Transverse colon (tissue), 4 donors: ENCODE results near the gene TMEM171. TPM values are rescaled to one million over a fixed set of nuclear protein-coding genes. Genes with fewer than 3 reads are reported as not detected.

Source experiments
- DNase-seq: peaks from one replicate; pipeline ENCODE4 v3.0.0-alpha.2; 2019
- H3K27ac ChIP-seq, 4 donors: fragments of 200-600 bp; sonication (generic); 2 replicates each; pipeline ENCODE4 v1.5.1; 2016 to 2018; ENCODE audit warnings: inconsistent platforms in 4 of 4
- H3K27me3 ChIP-seq: fragments of 200-600 bp; sonication (generic); 2 replicates; pipeline ENCODE4 v1.5.1; 2017; ENCODE audit warnings: inconsistent platforms
- H3K36me3 ChIP-seq, 4 donors: fragments of 200-600 bp; sonication (generic); 2 replicates each; pipeline ENCODE4 v1.5.1; 2017 to 2019; ENCODE audit warnings: inconsistent platforms in 4 of 4
- H3K4me1 ChIP-seq, 4 donors: fragments of 200-600 bp; sonication (generic); 2 replicates each; pipeline ENCODE4 v1.5.1; 2017 to 2020; ENCODE audit warnings: inconsistent platforms in 4 of 4
- H3K4me3 ChIP-seq, 4 donors: fragments of 200-600 bp; sonication (generic); 1 replicate in 1 of 4; 2 replicates in 3 of 4; pipeline versions ENCODE4 v1.5.1 to v1.6.1; 2017 to 2019; ENCODE audit warnings: inconsistent platforms in 4 of 4
- H3K9me3 ChIP-seq, 2 donors: fragments of 200-600 bp; sonication (generic); 2 replicates each; pipeline ENCODE4 v1.5.1; 2017 to 2019; ENCODE audit warnings: inconsistent platforms in 2 of 2
- CTCF ChIP-seq, 5 experiments: fragments of 200-600 bp in 3 of 5; fragments of 450-650 bp in 2 of 5; sonication (generic) in 3 of 5; IDR thresholded peaks; 1 replicate in 2 of 5; 2 replicates in 3 of 5; pipeline ENCODE4 v1.5.1; 2016 to 2017; ENCODE audit warnings: antibody characterized with exemption in 5 of 5, inconsistent platforms in 3 of 5, mild to moderate bottlenecking in 2 of 5, moderate library complexity in 1 of 5
- EP300 ChIP-seq: sonication (generic); formaldehyde crosslinking; IDR thresholded peaks from one replicate; pipeline ENCODE4 v1.6.1; 2017; ENCODE audit warnings: antibody characterized with exemption, low read depth
- POLR2A ChIP-seq: fragments of 450-650 bp; IDR thresholded peaks from one replicate; pipeline ENCODE4 v1.6.1; 2016; ENCODE audit warnings: antibody characterized with exemption, mild to moderate bottlenecking, moderate library complexity
- POLR2AphosphoS5 ChIP-seq, 3 donors: sonication (generic); formaldehyde crosslinking; IDR thresholded peaks; one replicate each; pipeline ENCODE4 v1.6.1; 2016; ENCODE audit warnings: antibody characterized with exemption in 3 of 3
- WGBS, 2 donors: methylation state at CpG; one replicate each; pipeline ENCODE4 v1.1.5; 2018; ENCODE audit warnings: low coverage in 1 of 2; 5-methylcytosine and 5-hydroxymethylcytosine counted together
- in situ Hi-C, 4 donors: fragments of 200-750 bp; cut with MboI; loops; one replicate each; pipeline versions ENCODE4 v1.15.0 to v1.15.1; 2017; ENCODE audit warnings: low sequenced_read_pairs in 3 of 4, low pct_ligation_motif_present in 1 of 4, low pct_unique_long_range_greater_than_20kb in 1 of 4
- intact Hi-C: fragments of 100-400 bp; cut with DNase I; formaldehyde crosslinking; loops from one replicate; pipeline ENCODE4 v1.15.1; 2023; ENCODE audit warnings: low total_unique reads
- total RNA-seq, 4 donors: library from RNA; depleted of rRNA; stranded (reverse); fragments of >200 nt; gene quantifications; one replicate each; pipeline ENCODE4 v1.1.0, GENCODE V29; 2016

Gene TMEM171
- 100 to 1,000 TPM in 2 of 4 donors, 10 to 100 TPM in 2; 32.8 to 179 (median 114) TPM for total RNA-seq

GRCh38 chr5:73120222-73121118, at the start of gene TMEM171:
TSS of gene TMEM171 (plus strand) at chr5:73120575. CDS start at chr5:73123374, 2,799 bp downstream.
- peak; percentile 86 for DNase-seq
- TF ChIP-seq POLR2AphosphoS5 (IDR thresholded peaks at IDR 0.05) (peak; percentile 52 to 94 (median 93)), EP300 (no peak), POLR2A (peak; percentile 76)
- intact Hi-C loops (no loop called here), in situ Hi-C loops (no loop called here)
- Histone ChIP-seq H3K27me3 (peaks cover 18% of the 10 kb centered on the region), H3K4me1 (peaks cover 0 to 61% (median 43%) of the 10 kb centered on the region in 4 donors), H3K27ac (peak within 1 kb of the TSS; percentile 84 to 94 (median 89)), H3K4me3 (peak within 1 kb of the TSS; percentile 39 to 63 (median 53)), H3K36me3 (no peaks in the 10 kb centered on the region), H3K9me3 (no peaks in the 10 kb centered on the region)
- 2% methylated on average over 55 of the region's 94 CpGs; no CpG with 5 or more reads in 1 of the 2 donors for WGBS, 2 donors

- in situ Hi-C loops (loop anchor here in 2 of 4 donors (10.0 kb wide), 1 partner anchor 124 kb away; no protein-coding TSS in a partner anchor), intact Hi-C loops (no loop called here)
- no peak for DNase-seq
- WGBS, 2 donors: 87% methylated on average over 2 to 4 of the region's 4 CpGs
- Histone ChIP-seq H3K36me3 (peaks cover 0 to 44% (median 18%) of the 10 kb centered on the region in 4 donors), H3K4me1 (no peaks in the 10 kb centered on the region), H3K9me3 (no peaks in the 10 kb centered on the region), H3K27ac (no peak overlapping the region), H3K27me3 (no peaks in the 10 kb centered on the region), H3K4me3 (no peak overlapping the region)
- TF ChIP-seq EP300 (no peak), CTCF (IDR thresholded peaks at IDR 0.05) (no peak), POLR2A (no peak), POLR2AphosphoS5 (IDR thresholded peaks at IDR 0.05) (no peak)
Observed at GRCh38 chr5:73081093-73081492, 39.3 kb upstream of the TMEM171 start.

- in situ Hi-C loops: loop anchor here in 2 of 4 donors (10.0 kb wide), 1 partner anchor 117 kb away; no protein-coding TSS in a partner anchor
- H3K9me3 ChIP-seq: no peaks in the 10 kb centered on the region
- DNase-seq: no peak
- TF ChIP-seq POLR2AphosphoS5 (IDR thresholded peaks at IDR 0.05) (no peak), CTCF (IDR thresholded peaks at IDR 0.05) (no peak), POLR2A (no peak), EP300 (no peak)
- 90 to 92% methylated on average over 3 to 4 of the region's 4 CpGs for WGBS, 2 donors
- no peak overlapping the region for H3K27ac ChIP-seq
- intact Hi-C loops: no loop called here
- no peaks in the 10 kb centered on the region for H3K4me1 ChIP-seq
- H3K27me3 ChIP-seq: no peaks in the 10 kb centered on the region
- peaks cover 0 to 18% (median 5%) of the 10 kb centered on the region in 4 donors for H3K36me3 ChIP-seq
- H3K4me3 ChIP-seq: no peak overlapping the region
Observed at GRCh38 chr5:73088026-73088425, 32.3 kb upstream of the TMEM171 start.

- Histone ChIP-seq H3K27me3 (no peaks in the 10 kb centered on the region), H3K27ac (no peak overlapping the region), H3K9me3 (no peaks in the 10 kb centered on the region), H3K36me3 (no peaks in the 10 kb centered on the region), H3K4me1 (no peaks in the 10 kb centered on the region), H3K4me3 (no peak overlapping the region)
- intact Hi-C loops (no loop called here), in situ Hi-C loops (no loop called here)
- TF ChIP-seq POLR2A (no peak), CTCF (IDR thresholded peaks at IDR 0.05) (no peak), POLR2AphosphoS5 (IDR thresholded peaks at IDR 0.05) (no peak), EP300 (no peak)
- DNase-seq: no peak
- 93 to 95% methylated on average over 7 of the region's 7 CpGs for WGBS, 2 donors
Observed at GRCh38 chr5:73093943-73094342, 26.4 kb upstream of the TMEM171 start.
